Neural cell (in vitro differentiated cells): ENCODE data around the gene AMBP. TPM values are rescaled to one million over a fixed set of nuclear protein-coding genes. Genes with fewer than 3 reads are reported as not detected.

Source experiments
- H2AFZ ChIP-seq: fragments of 200-600, 300-800 bp; sonication (generic), shearing (Covaris generic); 2 replicates; pipeline ENCODE4 v1.6.0; 2014; ENCODE audit warnings: low read depth, mild to moderate bottlenecking, antibody characterized with exemption, low read length, moderate library complexity
- H3F3A ChIP-seq: fragments of 200-600 bp; shearing (Covaris generic); 2 replicates; pipeline ENCODE4 v1.6.1; 2016; ENCODE audit warnings: mild to moderate bottlenecking, moderate library complexity, mixed read lengths, antibody characterized with exemption, low read length; ENCODE audit not compliant: insufficient read depth, poor library complexity, severe bottlenecking
- H3K27ac ChIP-seq: fragments of 200-600, 300-800 bp; sonication (generic), shearing (Covaris generic); 2 replicates; pipeline ENCODE4 v1.5.1; 2014; ENCODE audit warnings: mild to moderate bottlenecking, low read length, moderate library complexity
- H3K27me3 ChIP-seq: fragments of 300-800, 200-600 bp; sonication (generic), shearing (Covaris generic); 2 replicates; pipeline ENCODE4 v1.6.0; 2014; ENCODE audit warnings: mild to moderate bottlenecking, low read depth, low read length, moderate library complexity; ENCODE audit not compliant: insufficient read depth
- H3K36me3 ChIP-seq: fragments of 300-800, 200-600 bp; sonication (generic), shearing (Covaris generic); 2 replicates; pipeline ENCODE4 v1.5.1; 2014; ENCODE audit warnings: mild to moderate bottlenecking, antibody characterized with exemption, low read length, moderate library complexity; ENCODE audit not compliant: insufficient read depth
- H3K4me2 ChIP-seq: fragments of 300-800, 200-600 bp; sonication (generic), shearing (Covaris generic); 2 replicates; pipeline ENCODE4 v1.6.0; 2014; ENCODE audit warnings: mild to moderate bottlenecking, low read length
- H3K4me3 ChIP-seq: fragments of 300-800, 200-600 bp; sonication (generic), shearing (Covaris generic); 2 replicates; pipeline ENCODE4 v1.5.1; 2014; ENCODE audit warnings: mild to moderate bottlenecking, low read length, moderate library complexity
- H3K79me2 ChIP-seq: fragments of 200-600 bp; shearing (Covaris generic); replicated peaks from 2 replicates; pipeline ENCODE4 v1.6.0; 2014; ENCODE audit warnings: mild to moderate bottlenecking, low read length, moderate library complexity; ENCODE audit not compliant: insufficient read depth
- H3K9ac ChIP-seq: fragments of 300-800, 200-600 bp; sonication (generic), shearing (Covaris generic); 2 replicates; pipeline ENCODE4 v1.6.1; 2016; ENCODE audit warnings: mild to moderate bottlenecking, low read length, mixed read lengths
- H3K9me2 ChIP-seq: fragments of 200-600 bp; shearing (Covaris generic); 2 replicates; pipeline ENCODE4 v1.6.1; 2016; ENCODE audit warnings: mild to moderate bottlenecking, low read length, mixed read lengths; ENCODE audit not compliant: insufficient read depth
- H3K9me3 ChIP-seq: fragments of 200-600, 300-800 bp; sonication (generic), shearing (Covaris generic); 2 replicates; pipeline ENCODE4 v1.6.1; 2016; ENCODE audit warnings: mild to moderate bottlenecking, mixed run types, low read length, moderate library complexity, mixed read lengths
- H4K20me1 ChIP-seq: fragments of 200-600 bp; shearing (Covaris generic); 2 replicates; pipeline ENCODE4 v1.6.1; 2016; ENCODE audit warnings: mild to moderate bottlenecking, mixed run types; ENCODE audit not compliant: insufficient read depth
- EP300 ChIP-seq: fragments of 450-650 bp; conservative IDR thresholded peaks from 2 replicates; pipeline ENCODE4 v1.6.1; 2014; ENCODE audit warnings: antibody characterized with exemption, mild to moderate bottlenecking, moderate library complexity; ENCODE audit not compliant: poor library complexity, severe bottlenecking
- EZH2 ChIP-seq: fragments of 200-600, 300-800 bp; shearing (Covaris generic), sonication (generic); IDR thresholded peaks from 2 replicates; pipeline ENCODE4 v1.6.1; 2014; ENCODE audit warnings: antibody characterized with exemption, low read length, borderline replicate concordance, mild to moderate bottlenecking; ENCODE audit not compliant: insufficient read depth, poor library complexity, severe bottlenecking
- MXI1 ChIP-seq: fragments of 450-650 bp; conservative IDR thresholded peaks from 2 replicates; pipeline ENCODE4 v1.6.1; 2014; ENCODE audit warnings: antibody characterized with exemption, mild to moderate bottlenecking; ENCODE audit not compliant: poor library complexity, severe bottlenecking
- POLR2AphosphoS5 ChIP-seq: IDR thresholded peaks from 2 replicates; pipeline ENCODE4 v1.6.1; 2012
- RAD21 ChIP-seq: fragments of 450-650 bp; conservative IDR thresholded peaks from 2 replicates; pipeline ENCODE4 v1.6.1; 2014; ENCODE audit warnings: antibody characterized with exemption, mild to moderate bottlenecking, moderate library complexity
- SMC3 ChIP-seq: fragments of 450-650 bp; conservative IDR thresholded peaks from 2 replicates; pipeline ENCODE4 v1.6.1; 2014; ENCODE audit warnings: antibody characterized with exemption, mild to moderate bottlenecking, moderate library complexity; ENCODE audit not compliant: poor library complexity
- TAF1 ChIP-seq: IDR thresholded peaks from 2 replicates; pipeline ENCODE4 v1.6.1; 2012; ENCODE audit warnings: low read depth
- polyA plus RNA-seq: library from polyadenylated mRNA; depleted of rRNA; stranded (reverse); fragments of >200 nt; gene quantifications from 2 replicates; pipeline ENCODE4 v1.2.3, GENCODE V29; 2014
- TF ChIP-seq, protein P1 (sequence below): fragments of 450-650 bp; IDR thresholded peaks from 2 replicates; pipeline ENCODE4 v1.5.1; 2014; ENCODE audit warnings: antibody characterized with exemption, mild to moderate bottlenecking, moderate library complexity; ENCODE audit not compliant: poor library complexity, severe bottlenecking
- TF ChIP-seq, protein P2 (sequence below): IDR thresholded peaks from 2 replicates; pipeline ENCODE4 v1.6.1; 2012; ENCODE audit warnings: borderline replicate concordance

The AMBP gene
- polyA plus RNA-seq, 1 donor from 2014 or later, result not detected

DNA sequence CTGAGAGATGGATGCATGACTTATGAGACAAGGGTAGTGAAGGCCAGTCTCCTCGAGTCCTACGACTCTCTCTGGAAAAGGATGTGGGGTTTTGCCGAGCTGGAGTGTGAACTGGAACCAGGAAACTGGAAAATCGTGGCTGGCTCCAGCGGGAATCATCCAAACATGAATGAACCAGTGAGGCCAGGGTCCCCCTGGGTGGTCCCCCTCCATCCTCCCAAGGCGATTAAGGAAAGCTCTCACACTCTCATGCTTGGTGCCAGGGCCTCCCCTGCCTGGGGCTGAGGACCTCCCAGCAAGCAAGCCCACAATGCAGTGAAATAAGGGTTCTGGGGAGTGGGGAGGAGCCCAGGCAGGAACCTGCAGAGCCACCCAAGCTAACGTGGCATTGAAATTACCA, 9.6 kb upstream of the AMBP start:
- Histone ChIP-seq H3F3A (no peaks in the 10 kb centered on the region), H4K20me1 (no peaks in the 10 kb centered on the region), H3K79me2 (no peaks in the 10 kb centered on the region), H3K27me3 (no peaks in the 10 kb centered on the region), H3K4me2 (no peak overlapping the region), H3K4me3 (no peak overlapping the region), H3K36me3 (no peaks in the 10 kb centered on the region), H3K9me2 (no peaks in the 10 kb centered on the region), H3K9ac (no peak overlapping the region), H3K9me3 (no peaks in the 10 kb centered on the region), H3K27ac (no peak overlapping the region), H2AFZ (no peak overlapping the region)
- TF ChIP-seq POLR2AphosphoS5, result no peak
- no peak for TF ChIP-seq TAF1
- TF ChIP-seq, protein P1, sequence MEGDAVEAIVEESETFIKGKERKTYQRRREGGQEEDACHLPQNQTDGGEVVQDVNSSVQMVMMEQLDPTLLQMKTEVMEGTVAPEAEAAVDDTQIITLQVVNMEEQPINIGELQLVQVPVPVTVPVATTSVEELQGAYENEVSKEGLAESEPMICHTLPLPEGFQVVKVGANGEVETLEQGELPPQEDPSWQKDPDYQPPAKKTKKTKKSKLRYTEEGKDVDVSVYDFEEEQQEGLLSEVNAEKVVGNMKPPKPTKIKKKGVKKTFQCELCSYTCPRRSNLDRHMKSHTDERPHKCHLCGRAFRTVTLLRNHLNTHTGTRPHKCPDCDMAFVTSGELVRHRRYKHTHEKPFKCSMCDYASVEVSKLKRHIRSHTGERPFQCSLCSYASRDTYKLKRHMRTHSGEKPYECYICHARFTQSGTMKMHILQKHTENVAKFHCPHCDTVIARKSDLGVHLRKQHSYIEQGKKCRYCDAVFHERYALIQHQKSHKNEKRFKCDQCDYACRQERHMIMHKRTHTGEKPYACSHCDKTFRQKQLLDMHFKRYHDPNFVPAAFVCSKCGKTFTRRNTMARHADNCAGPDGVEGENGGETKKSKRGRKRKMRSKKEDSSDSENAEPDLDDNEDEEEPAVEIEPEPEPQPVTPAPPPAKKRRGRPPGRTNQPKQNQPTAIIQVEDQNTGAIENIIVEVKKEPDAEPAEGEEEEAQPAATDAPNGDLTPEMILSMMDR, result no peak
- TF ChIP-seq SMC3, result no peak
- TF ChIP-seq, protein P2, sequence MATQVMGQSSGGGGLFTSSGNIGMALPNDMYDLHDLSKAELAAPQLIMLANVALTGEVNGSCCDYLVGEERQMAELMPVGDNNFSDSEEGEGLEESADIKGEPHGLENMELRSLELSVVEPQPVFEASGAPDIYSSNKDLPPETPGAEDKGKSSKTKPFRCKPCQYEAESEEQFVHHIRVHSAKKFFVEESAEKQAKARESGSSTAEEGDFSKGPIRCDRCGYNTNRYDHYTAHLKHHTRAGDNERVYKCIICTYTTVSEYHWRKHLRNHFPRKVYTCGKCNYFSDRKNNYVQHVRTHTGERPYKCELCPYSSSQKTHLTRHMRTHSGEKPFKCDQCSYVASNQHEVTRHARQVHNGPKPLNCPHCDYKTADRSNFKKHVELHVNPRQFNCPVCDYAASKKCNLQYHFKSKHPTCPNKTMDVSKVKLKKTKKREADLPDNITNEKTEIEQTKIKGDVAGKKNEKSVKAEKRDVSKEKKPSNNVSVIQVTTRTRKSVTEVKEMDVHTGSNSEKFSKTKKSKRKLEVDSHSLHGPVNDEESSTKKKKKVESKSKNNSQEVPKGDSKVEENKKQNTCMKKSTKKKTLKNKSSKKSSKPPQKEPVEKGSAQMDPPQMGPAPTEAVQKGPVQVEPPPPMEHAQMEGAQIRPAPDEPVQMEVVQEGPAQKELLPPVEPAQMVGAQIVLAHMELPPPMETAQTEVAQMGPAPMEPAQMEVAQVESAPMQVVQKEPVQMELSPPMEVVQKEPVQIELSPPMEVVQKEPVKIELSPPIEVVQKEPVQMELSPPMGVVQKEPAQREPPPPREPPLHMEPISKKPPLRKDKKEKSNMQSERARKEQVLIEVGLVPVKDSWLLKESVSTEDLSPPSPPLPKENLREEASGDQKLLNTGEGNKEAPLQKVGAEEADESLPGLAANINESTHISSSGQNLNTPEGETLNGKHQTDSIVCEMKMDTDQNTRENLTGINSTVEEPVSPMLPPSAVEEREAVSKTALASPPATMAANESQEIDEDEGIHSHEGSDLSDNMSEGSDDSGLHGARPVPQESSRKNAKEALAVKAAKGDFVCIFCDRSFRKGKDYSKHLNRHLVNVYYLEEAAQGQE, result no peak

DNA sequence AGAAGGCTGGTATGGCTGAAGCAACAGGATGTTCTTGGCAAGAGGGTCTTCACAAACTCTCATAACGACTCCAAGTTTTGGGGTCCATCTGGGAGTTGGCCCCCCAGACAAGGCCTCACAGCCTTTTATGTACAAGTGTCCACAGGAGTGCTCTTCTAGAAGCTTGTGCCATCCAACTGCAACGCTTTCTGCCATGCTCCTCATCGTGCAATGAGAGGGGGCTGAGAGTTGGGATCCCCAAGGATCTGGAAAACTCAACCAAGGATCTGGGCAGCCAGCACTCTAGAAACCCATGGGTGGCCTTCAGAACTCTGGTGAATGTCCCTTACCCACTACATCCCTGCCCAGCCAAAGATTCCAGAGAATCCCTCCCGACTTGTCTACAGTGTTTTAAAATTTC, 8.5 kb upstream of the AMBP start:
- Histone ChIP-seq H3K9me3 (no peaks in the 10 kb centered on the region), H3K9ac (no peak overlapping the region), H3F3A (no peaks in the 10 kb centered on the region), H3K27me3 (no peaks in the 10 kb centered on the region), H3K27ac (no peak overlapping the region), H3K9me2 (no peaks in the 10 kb centered on the region), H3K4me2 (no peak overlapping the region), H4K20me1 (no peaks in the 10 kb centered on the region), H3K4me3 (no peak overlapping the region), H3K36me3 (no peaks in the 10 kb centered on the region), H3K79me2 (no peaks in the 10 kb centered on the region), H2AFZ (no peak overlapping the region)
- TF ChIP-seq TAF1 (no peak), POLR2AphosphoS5 (no peak), EP300 (no peak), SMC3 (no peak), RAD21 (no peak), MXI1 (no peak), EZH2 (no peak)
- TF ChIP-seq, protein P2, result no peak
- TF ChIP-seq, protein P1, result no peak
